H1 (cell line): ENCODE data around the gene MLF2. TPM values are rescaled to one million over a fixed set of nuclear protein-coding genes. Genes with fewer than 3 reads are reported as not detected.

ENCODE experiments used
- ASH2L ChIP-seq: fragments of 200-600, 300-600 bp; sonication (generic); IDR thresholded peaks from one replicate; pipeline ENCODE4 v1.7.1; 2017; ENCODE audit warnings: low read length
- HDAC2 ChIP-seq, 2 experiments: fragments of 300-600 bp in 1 of 2; sonication (generic) in 1 of 2; IDR thresholded peaks; 2 replicates each; pipeline ENCODE4 v1.6.1; 2011 to 2012; ENCODE audit warnings: low read depth in 2 of 2, low read length in 2 of 2, mild to moderate bottlenecking in 2 of 2, moderate library complexity in 2 of 2, borderline replicate concordance in 1 of 2, inconsistent platforms in 1 of 2
- HDAC6 ChIP-seq: IDR thresholded peaks from one replicate; pipeline ENCODE4 v1.7.1; 2012; ENCODE audit warnings: low read depth, mild to moderate bottlenecking, inconsistent platforms, low read length, moderate library complexity
- NANOG ChIP-seq: IDR thresholded peaks from 2 replicates; pipeline ENCODE4 v1.6.1; 2011; ENCODE audit warnings: low read length, low read depth, mild to moderate bottlenecking, inconsistent platforms; ENCODE audit not compliant: insufficient read depth, poor library complexity, severe bottlenecking
- TEAD4 ChIP-seq: IDR thresholded peaks from 2 replicates; pipeline ENCODE4 v1.6.1; 2012; ENCODE audit warnings: low read depth, low read length, inconsistent platforms, mixed read lengths
- polyA plus RNA-seq, 7 experiments: library from polyadenylated mRNA; depleted of rRNA in 3 of 7; stranded (reverse) in 5 of 7; unstranded in 2 of 7; fragments of >200 nt in 5 of 7; fragments of 200-250 nt in 2 of 7; gene quantifications; 1 replicate in 5 of 7; 2 replicates in 1 of 7; 4 replicates in 1 of 7; pipeline versions ENCODE4 v1.2.1 to v1.2.3, GENCODE V29; 2011 to 2013; ENCODE audit warnings: missing spikeins in 2 of 7, mixed read lengths in 2 of 7
- total RNA-seq: library from RNA; stranded (reverse); fragmentation: NEBNext Ultra II Directional; extraction: Animal tissue kit (Norgen Biotek cat#: 25700); gene quantifications from 2 replicates; pipeline ENCODE4 v1.2.1, GENCODE V29; 2021
- TF ChIP-seq, protein P1 (sequence below): fragments of 300-600 bp; sonication (generic); IDR thresholded peaks from 2 replicates; pipeline ENCODE4 v1.7.1; 2012; ENCODE audit warnings: low read length, moderate library complexity, mild to moderate bottlenecking, inconsistent platforms; ENCODE audit not compliant: insufficient replicate concordance

Gene MLF2
- total and polyA plus RNA-seq, 2 of the 8 experiments (the other 6 are each of a cell fraction or from before 2014, with no cell fraction given) = 229 to 401 TPM

DNA sequence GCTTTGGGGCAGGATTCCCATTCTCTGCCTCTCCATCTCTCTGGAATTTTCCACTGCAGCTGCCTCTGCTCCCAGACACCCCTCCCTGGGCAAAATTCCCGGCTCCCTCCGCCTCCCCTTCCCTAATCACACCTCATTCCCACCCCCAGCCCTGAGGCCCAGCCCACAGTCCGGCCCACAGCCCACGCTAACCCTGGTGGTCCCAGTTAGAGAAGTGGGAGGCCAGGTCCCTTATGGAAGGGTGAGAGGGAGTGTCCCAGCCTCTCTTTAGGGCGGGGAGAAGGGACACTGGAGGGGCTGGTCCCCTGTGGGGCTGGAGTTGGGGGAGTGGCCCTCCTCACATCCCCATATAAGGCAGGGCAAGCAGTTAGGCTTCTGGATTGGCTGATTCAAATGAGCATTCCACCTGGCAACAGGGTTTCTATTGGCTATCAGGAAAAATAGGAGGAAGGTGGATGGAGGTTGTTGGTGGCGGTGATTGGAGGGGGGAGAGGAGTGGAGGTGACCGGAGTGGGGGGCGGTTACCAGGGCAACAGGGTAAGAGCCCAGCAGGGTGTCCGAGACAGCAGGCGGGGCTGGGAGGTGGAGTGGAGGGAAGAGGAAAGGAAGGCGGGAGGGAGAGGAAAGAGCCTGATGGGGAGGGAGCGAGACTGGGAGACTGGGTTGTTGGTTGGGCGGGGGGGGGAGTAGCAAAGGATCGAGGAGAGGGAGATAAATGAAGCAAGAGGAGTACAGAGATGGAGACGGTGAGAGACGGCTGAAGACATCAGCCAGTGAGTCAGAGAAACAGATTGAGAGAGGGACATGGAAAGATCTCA lies 11.3 kb upstream of the MLF2 start (continued):
- TF ChIP-seq, protein P1, sequence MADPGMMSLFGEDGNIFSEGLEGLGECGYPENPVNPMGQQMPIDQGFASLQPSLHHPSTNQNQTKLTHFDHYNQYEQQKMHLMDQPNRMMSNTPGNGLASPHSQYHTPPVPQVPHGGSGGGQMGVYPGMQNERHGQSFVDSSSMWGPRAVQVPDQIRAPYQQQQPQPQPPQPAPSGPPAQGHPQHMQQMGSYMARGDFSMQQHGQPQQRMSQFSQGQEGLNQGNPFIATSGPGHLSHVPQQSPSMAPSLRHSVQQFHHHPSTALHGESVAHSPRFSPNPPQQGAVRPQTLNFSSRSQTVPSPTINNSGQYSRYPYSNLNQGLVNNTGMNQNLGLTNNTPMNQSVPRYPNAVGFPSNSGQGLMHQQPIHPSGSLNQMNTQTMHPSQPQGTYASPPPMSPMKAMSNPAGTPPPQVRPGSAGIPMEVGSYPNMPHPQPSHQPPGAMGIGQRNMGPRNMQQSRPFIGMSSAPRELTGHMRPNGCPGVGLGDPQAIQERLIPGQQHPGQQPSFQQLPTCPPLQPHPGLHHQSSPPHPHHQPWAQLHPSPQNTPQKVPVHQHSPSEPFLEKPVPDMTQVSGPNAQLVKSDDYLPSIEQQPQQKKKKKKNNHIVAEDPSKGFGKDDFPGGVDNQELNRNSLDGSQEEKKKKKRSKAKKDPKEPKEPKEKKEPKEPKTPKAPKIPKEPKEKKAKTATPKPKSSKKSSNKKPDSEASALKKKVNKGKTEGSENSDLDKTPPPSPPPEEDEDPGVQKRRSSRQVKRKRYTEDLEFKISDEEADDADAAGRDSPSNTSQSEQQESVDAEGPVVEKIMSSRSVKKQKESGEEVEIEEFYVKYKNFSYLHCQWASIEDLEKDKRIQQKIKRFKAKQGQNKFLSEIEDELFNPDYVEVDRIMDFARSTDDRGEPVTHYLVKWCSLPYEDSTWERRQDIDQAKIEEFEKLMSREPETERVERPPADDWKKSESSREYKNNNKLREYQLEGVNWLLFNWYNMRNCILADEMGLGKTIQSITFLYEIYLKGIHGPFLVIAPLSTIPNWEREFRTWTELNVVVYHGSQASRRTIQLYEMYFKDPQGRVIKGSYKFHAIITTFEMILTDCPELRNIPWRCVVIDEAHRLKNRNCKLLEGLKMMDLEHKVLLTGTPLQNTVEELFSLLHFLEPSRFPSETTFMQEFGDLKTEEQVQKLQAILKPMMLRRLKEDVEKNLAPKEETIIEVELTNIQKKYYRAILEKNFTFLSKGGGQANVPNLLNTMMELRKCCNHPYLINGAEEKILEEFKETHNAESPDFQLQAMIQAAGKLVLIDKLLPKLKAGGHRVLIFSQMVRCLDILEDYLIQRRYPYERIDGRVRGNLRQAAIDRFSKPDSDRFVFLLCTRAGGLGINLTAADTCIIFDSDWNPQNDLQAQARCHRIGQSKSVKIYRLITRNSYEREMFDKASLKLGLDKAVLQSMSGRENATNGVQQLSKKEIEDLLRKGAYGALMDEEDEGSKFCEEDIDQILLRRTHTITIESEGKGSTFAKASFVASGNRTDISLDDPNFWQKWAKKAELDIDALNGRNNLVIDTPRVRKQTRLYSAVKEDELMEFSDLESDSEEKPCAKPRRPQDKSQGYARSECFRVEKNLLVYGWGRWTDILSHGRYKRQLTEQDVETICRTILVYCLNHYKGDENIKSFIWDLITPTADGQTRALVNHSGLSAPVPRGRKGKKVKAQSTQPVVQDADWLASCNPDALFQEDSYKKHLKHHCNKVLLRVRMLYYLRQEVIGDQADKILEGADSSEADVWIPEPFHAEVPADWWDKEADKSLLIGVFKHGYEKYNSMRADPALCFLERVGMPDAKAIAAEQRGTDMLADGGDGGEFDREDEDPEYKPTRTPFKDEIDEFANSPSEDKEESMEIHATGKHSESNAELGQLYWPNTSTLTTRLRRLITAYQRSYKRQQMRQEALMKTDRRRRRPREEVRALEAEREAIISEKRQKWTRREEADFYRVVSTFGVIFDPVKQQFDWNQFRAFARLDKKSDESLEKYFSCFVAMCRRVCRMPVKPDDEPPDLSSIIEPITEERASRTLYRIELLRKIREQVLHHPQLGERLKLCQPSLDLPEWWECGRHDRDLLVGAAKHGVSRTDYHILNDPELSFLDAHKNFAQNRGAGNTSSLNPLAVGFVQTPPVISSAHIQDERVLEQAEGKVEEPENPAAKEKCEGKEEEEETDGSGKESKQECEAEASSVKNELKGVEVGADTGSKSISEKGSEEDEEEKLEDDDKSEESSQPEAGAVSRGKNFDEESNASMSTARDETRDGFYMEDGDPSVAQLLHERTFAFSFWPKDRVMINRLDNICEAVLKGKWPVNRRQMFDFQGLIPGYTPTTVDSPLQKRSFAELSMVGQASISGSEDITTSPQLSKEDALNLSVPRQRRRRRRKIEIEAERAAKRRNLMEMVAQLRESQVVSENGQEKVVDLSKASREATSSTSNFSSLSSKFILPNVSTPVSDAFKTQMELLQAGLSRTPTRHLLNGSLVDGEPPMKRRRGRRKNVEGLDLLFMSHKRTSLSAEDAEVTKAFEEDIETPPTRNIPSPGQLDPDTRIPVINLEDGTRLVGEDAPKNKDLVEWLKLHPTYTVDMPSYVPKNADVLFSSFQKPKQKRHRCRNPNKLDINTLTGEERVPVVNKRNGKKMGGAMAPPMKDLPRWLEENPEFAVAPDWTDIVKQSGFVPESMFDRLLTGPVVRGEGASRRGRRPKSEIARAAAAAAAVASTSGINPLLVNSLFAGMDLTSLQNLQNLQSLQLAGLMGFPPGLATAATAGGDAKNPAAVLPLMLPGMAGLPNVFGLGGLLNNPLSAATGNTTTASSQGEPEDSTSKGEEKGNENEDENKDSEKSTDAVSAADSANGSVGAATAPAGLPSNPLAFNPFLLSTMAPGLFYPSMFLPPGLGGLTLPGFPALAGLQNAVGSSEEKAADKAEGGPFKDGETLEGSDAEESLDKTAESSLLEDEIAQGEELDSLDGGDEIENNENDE = no peak
- TF ChIP-seq TEAD4 (peak; percentile 62; the same call in 1 of the 2 replicates), HDAC6 (no peak), HDAC2 (IDR thresholded peaks at IDR 0.05; ENCODE audit: borderline replicate concordance in 1 of 2, low read depth in 2 of 2, low read length in 2 of 2) (peak; percentile 68 to 98), ASH2L (peak; percentile 62), NANOG (no peak)
